HG02870 (cell line): ENCODE measurements around the gene ZNF184.
"Not testable (repeated sequence)": the region's sequence is repeated elsewhere in the genome, so short reads cannot be mapped to it uniquely, and the experiment has no call there.

Experiments
- ATAC-seq: cut with Tn5 transposase; IDR thresholded peaks from one replicate; pipeline ENCODE4 v1.9.1; 2021; ENCODE audit warnings: mild to moderate bottlenecking, moderate library complexity; ENCODE audit not compliant: unreplicated experiment

ZNF184 gene

DNA sequence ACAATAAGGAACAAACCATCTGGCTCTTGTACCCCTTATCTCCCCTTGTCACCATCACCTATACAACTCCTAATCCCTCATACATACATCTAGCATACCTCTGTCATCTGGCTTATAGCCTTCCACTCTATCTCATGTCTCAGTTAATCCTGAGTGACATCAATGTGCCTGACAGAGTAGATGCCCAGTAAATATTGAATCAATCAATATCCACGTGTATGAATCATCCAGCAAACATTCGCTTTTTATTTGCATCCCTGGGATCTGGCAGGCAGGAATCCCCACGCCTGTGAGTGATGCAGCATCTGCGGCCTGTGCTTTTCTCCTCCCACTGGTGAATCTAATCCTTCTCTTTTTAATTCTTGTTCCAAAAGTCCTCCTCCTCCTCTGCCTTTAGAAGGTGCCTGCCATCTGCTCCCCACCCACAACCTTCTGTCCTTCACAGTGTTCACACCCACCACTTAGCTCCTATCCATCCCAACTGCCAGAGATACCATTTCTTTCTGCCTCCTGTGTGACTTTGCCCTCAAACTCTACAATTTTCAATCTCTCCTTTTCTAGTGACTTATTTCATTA is 46.8 kb downstream of the ZNF184 start:
- ATAC-seq: no peak

DNA sequence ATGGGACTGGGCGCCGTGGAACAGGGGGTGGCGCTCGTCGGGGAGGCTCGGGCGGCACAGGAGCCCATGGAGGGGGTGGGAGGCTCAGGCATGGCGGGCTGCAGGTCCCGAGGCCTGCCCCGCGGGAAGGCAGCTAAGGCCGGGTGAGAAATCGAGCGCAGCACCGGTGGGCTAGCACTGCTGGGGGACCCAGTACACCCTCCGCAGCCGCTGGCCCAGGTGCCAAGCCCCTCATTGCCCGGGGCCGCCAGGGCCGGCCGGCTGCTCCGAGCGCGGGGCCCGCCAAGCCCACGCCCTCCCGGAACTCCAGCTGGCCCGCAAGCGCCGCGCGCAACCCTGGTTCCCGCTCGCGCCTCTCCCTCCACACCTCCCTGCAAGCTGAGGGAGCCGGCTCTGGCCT is 48.1 kb downstream of the ZNF184 start:
- ATAC-seq: not testable (repeated sequence)

DNA sequence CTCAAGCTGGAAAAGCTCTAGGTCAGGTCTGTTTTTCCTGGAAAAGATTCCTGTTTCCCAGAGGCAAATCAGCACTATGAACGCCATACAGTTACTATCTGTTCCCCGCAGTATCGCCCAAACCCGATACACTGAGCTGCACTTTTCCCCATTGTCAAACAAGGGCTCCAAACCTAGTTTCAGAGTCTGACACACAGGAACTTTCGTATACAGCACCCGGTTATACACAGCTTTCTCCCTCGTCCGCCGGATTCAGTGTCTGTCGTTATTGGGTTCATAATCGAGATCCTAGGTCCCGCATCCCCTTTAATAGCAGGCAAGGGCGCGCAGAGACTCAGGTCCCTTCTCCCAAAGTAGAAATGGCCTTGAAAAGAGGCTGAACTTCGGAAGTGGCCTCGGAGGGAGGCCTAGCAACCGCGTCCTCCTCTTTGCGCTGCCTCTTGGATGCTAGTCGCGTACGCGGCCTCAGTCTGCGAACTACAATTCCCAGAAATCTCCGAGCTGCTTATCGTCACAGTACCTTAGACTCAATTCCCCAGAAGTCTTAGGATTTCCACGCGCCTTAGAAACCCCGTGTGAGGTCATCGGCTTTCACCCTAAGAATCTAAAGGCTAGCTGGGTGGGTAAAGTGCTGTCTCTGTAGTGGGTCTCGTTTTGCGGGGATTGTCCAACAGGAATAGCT is 50.1 kb downstream of the ZNF184 start:
- no peak for ATAC-seq

DNA sequence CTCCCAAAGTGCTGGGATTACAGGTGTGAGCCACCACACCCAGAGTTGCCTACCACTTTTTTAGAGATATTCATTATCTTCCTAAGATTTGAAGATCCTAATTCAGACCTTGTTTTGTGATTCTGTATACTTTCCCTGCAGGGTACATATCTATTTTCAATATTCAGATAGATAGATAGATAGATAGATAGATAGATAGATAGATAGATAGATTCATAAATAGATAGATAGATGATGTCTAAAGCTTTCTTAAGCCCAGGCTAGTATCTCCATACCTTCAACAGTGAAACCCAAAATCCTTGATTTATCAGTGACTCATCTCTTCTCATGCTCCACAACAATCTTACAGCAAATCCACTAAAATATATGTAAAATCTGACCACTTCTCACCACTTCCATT is 53.5 kb downstream of the ZNF184 start:
- ATAC-seq: no peak

DNA sequence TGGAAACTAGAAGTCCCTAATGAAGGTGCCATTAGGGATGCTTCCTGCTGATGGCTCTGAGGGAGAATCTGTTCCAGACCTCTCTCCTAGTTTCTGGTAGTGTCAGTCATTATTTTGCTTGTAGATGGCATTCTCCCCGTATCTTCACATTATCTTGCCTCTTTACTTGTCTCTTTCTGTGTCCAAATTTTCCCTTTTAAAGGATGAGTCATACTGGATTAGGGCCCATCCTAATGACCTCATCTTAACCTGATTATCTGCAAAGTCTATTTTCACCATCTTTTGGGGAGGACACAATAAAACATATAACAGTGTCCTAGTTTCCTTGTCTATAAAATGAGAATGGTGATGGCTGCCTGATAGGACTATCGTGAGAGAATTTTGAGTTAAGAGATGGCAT is 57.0 kb downstream of the ZNF184 start:
- no peak for ATAC-seq

DNA sequence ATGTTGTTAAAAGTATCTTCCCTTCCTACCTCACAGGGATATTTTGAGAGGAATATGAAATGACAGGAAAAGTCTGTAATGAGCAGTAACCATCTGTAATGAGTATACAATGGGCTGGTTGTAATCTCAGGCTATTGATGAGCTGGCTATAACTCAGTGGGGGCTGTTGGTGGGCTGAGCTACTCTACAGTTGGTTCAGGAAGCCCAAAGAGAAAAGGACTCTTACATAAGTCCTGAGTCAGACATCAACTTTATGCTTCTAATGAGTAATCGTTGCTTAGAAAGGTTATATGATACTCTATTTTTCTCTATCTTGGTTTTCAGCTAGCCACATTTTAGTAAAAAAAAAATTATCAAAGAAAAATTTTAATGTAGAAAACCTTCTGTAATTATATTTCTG is 57.9 kb downstream of the ZNF184 start:
- ATAC-seq: no peak

DNA sequence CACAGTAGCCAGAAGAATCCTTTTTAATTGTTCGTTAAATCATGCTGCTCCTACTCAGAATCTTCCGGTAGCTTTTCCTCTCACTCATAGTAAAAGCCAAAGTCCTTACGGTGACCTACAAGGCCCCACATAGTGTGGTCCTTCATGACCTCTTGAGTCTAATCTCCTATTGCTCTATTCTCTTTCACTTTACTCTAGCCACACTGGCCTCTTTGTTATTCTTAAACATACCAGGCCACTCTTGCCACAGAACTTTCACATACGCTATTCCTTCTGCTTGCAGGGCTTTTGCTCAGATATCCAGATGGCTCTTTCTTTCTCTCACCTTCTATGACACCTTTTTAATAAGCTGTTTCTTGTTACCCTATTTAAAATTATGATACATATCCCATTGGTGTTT is 58.6 kb downstream of the ZNF184 start:
- ATAC-seq: no peak

DNA sequence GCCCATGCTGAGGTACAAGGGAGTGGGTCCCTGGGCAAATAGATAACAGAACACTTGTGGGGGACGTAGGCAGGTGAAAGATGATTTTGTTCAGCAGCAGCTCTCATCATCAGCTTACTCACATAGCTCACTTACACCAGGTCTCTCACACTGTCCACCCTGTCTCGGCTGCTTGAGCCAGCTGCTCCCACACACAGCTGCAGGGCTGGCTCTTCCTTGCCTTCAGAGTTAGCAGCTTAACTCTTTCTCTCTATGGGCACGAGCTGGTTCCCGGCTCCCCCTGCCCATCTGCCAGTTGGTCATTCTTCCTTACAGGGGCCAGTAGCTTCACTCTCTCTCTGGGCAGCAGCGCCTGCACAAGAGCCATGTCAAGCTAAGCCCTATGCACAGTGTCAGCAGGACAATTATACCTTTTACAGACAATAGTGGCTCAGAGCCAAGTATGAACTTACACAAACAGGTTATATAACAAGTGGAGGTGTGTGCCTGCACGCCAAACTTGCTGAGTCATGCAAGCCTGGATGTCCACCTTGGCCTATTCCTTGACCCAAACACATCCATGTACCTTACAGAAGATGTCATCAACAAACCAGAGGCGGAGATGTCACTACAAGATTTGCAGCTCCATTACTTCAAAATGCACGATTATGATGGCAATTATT is 65.6 kb downstream of the ZNF184 start:
- ATAC-seq: no peak

DNA sequence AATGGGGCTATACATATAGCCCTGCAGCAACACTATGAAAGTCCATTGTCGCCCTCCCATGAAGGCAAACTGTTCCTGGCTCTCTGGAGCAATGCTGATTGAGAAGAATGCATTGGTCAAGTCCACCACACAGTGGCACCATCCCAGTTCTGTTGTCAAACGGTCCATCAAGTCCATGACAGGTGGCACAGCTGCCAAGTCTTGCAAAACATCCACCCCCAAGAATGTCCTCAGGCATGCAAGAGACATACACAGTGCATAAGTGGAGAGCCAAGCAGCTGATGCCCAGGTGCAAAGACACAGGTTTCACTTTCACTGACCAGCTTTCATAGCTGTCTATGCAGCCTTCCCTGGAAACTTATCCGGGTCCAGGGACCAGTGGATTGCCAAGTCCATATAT is 66.8 kb downstream of the ZNF184 start:
- ATAC-seq: no peak

DNA sequence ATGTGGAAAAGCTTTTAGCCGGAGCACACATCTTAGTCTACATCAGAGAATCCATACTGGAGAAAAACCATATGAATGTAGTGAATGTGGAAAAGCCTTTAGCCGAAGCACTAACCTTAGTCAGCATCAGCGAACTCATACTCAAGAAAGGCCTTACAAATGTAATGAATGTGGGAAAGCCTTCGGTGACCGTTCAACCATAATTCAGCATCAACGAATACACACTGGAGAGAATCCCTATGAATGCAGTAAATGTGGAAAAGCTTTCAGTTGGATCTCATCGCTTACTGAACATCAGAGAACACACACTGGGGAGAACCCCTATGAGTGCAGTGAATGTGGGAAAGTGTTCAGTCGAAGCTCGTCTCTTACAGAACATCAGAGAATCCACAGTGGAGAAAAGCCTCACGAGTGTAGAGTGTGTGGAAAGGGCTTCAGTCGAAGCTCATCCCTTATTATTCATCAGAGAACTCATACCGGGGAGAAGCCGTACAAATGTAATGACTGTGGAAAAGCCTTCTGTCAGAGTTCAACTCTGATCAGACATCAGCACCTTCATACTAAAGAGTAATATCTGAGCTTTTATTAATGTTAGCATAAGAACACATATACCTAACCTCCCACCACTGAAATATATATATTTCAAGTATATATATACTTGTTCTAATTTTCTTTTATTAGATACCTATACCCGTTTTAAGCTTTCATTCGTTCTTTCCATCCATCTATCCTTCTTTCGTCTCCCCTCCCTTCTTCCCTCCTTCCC is 71.8 kb downstream of the ZNF184 start:
- ATAC-seq: no peak
